ENCODE results near the gene YJU2.
"Not testable (repeated sequence)": the region's sequence is repeated elsewhere in the genome, so short reads cannot be mapped to it uniquely, and the experiment has no call there.

Gene YJU2

DNA sequence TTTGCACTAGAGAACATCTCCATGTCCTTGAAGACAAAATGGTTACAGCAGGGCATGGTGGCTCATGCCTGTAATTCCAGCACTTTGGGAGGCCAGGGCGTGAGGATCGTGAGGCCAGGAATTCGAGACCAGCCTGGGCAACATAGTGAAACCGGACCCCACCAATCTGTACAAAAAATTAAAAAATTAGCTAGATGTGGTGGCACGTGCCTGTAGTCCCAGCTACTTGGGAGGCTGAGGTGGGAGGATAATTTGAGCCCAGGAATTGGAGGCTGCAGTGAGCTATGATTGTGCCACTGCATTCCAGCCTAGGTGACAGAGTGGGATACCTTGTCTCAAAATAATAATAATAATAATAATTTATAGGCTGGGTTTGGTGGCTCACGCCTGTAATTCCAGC is 16.6 kb upstream of the YJU2 start:
- H3K4me1 ChIP-seq (ENCODE audit: insufficient read depth, low read length, poor library complexity, severe bottlenecking); H3K9ac ChIP-seq (ENCODE audit: low read depth, low read length, poor library complexity, severe bottlenecking); H3K79me2 ChIP-seq (ENCODE audit: insufficient read depth, low read length); H3K4me3 ChIP-seq (ENCODE audit: low read length, poor library complexity, severe bottlenecking); H4K20me1 ChIP-seq (ENCODE audit: insufficient read depth, low read length, poor library complexity, severe bottlenecking); H3F3A ChIP-seq (ENCODE audit: low read depth); H3K4me2 ChIP-seq (ENCODE audit: low read depth, low read length, poor library complexity, severe bottlenecking); H3K36me3 ChIP-seq (ENCODE audit: insufficient read depth, low read length); H2AFZ ChIP-seq (ENCODE audit: low read length); H3K9me3 ChIP-seq (ENCODE audit: insufficient read depth, low read depth, low read length); H3K9me2 ChIP-seq (replicated peaks; ENCODE audit: low read depth, low read length): not testable (repeated sequence)
- peaks cover 11% of the 10 kb centered on the region for H3K27me3 ChIP-seq (ENCODE audit: insufficient read depth, low read length, poor library complexity, severe bottlenecking)

DNA sequence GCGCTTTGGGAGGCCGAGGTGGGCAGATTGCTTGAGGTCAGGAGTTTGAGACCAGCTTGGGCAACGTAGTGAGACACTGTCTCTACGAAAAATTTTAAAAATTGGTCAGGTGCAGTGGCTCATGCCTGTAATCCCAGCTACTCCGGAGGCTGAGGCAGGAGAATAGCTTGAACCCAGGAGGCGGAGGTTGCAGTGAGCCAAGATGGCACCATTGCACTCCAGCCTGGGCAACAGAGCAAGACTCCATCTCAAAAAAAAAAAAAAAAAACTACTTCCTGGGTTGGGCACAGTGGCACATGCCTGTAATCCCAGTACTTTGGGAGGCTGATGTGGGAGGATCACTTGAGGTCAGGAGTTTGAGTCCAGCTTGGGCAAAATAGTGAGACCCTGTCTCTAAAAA is 15.4 kb upstream of the YJU2 start:
- not testable (repeated sequence) for H3K4me3 ChIP-seq (ENCODE audit: low read length, poor library complexity, severe bottlenecking); H4K20me1 ChIP-seq (ENCODE audit: insufficient read depth, low read length, poor library complexity, severe bottlenecking); H3K9ac ChIP-seq (ENCODE audit: low read depth, low read length, poor library complexity, severe bottlenecking); H3F3A ChIP-seq (ENCODE audit: low read depth); H3K4me1 ChIP-seq (ENCODE audit: insufficient read depth, low read length, poor library complexity, severe bottlenecking); H2AFZ ChIP-seq (ENCODE audit: low read length); H3K4me2 ChIP-seq (ENCODE audit: low read depth, low read length, poor library complexity, severe bottlenecking); H3K9me2 ChIP-seq (replicated peaks; ENCODE audit: low read depth, low read length); H3K9me3 ChIP-seq (ENCODE audit: insufficient read depth, low read depth, low read length); H3K36me3 ChIP-seq (ENCODE audit: insufficient read depth, low read length); H3K79me2 ChIP-seq (ENCODE audit: insufficient read depth, low read length)
- H3K27me3 ChIP-seq (ENCODE audit: insufficient read depth, low read length, poor library complexity, severe bottlenecking), result peaks cover 11% of the 10 kb centered on the region

DNA sequence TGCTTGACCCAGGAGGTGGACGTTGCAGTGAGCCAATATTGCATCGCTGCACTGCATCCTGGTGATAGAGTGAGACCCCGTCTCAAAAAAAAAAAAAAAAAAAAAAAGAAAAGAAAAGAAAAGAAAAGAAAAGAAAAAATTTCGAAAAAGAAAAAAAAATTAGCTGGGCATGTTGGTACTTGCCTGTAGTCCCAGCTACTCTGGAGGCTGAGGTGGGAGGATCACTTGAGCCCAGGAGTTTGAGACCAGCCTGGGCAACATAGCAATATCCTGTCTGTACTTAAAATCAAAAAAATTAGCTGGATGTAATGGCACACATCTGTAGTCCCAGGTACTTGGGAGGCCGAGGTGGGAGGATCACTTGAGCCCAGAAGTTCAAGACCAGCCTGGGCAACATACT is 14.7 kb upstream of the YJU2 start:
- H3K4me1 ChIP-seq (ENCODE audit: insufficient read depth, low read length, poor library complexity, severe bottlenecking), result not testable (repeated sequence)

DNA sequence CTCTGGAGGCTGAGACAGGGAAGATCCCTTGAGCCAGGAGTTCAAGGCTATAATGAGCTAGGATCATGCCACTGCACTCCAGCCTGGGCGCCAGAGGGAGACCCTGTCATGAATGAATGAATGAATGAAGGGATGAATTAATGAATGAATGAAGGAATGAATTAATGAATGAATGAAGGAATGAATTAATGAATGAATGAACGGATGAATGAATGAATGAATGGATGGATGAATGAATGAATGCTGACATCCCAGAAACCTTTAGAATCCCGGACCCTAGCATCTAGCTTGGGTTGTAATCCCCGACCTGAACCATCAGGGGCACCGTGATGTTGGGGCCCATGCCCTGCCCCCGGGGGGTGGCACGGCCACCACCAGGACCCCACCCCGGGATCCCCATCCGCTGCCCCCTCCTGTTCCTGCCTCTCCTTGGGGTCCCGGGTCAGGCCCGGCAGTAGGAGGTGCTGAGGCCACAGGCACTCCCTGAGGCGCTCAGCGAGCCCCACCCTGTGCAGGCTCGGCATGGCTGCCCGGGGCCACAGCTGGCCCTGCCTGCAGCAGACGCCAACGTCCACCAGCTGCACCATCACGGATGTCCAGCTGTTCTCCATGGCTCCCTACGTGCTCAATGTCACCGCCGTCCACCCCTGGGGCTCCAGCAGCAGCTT is 14.1 kb upstream of the YJU2 start:
- Histone ChIP-seq H4K20me1 (ENCODE audit: insufficient read depth, low read length, poor library complexity, severe bottlenecking) (no peaks in the 10 kb centered on the region), H3K27me3 (ENCODE audit: insufficient read depth, low read length, poor library complexity, severe bottlenecking) (peaks cover 11% of the 10 kb centered on the region), H3K4me2 (ENCODE audit: low read depth, low read length, poor library complexity, severe bottlenecking) (no peak overlapping the region), H3K9me3 (ENCODE audit: insufficient read depth, low read depth, low read length) (no peaks in the 10 kb centered on the region), H3K9ac (ENCODE audit: low read depth, low read length, poor library complexity, severe bottlenecking) (no peak overlapping the region), H3K9me2 (replicated peaks; ENCODE audit: low read depth, low read length) (no peaks in the 10 kb centered on the region), H3F3A (ENCODE audit: low read depth) (no peaks in the 10 kb centered on the region), H3K36me3 (ENCODE audit: insufficient read depth, low read length) (no peaks in the 10 kb centered on the region), H3K4me3 (ENCODE audit: low read length, poor library complexity, severe bottlenecking) (no peak overlapping the region), H2AFZ (ENCODE audit: low read length) (no peak overlapping the region), H3K4me1 (ENCODE audit: insufficient read depth, low read length, poor library complexity, severe bottlenecking) (no peaks in the 10 kb centered on the region), H3K79me2 (ENCODE audit: insufficient read depth, low read length) (no peaks in the 10 kb centered on the region)
- no peak for TF ChIP-seq EZH2phosphoT487 (IDR thresholded peaks at IDR 0.05; ENCODE audit: borderline replicate concordance)
- TF ChIP-seq, protein P1, sequence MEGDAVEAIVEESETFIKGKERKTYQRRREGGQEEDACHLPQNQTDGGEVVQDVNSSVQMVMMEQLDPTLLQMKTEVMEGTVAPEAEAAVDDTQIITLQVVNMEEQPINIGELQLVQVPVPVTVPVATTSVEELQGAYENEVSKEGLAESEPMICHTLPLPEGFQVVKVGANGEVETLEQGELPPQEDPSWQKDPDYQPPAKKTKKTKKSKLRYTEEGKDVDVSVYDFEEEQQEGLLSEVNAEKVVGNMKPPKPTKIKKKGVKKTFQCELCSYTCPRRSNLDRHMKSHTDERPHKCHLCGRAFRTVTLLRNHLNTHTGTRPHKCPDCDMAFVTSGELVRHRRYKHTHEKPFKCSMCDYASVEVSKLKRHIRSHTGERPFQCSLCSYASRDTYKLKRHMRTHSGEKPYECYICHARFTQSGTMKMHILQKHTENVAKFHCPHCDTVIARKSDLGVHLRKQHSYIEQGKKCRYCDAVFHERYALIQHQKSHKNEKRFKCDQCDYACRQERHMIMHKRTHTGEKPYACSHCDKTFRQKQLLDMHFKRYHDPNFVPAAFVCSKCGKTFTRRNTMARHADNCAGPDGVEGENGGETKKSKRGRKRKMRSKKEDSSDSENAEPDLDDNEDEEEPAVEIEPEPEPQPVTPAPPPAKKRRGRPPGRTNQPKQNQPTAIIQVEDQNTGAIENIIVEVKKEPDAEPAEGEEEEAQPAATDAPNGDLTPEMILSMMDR (conservative IDR thresholded peaks at IDR 0.05; ENCODE audit: low read length), result no peak

More for the DNA sequence above, 14.7 kb upstream of the YJU2 start:
- H3K9ac ChIP-seq (ENCODE audit: low read depth, low read length, poor library complexity, severe bottlenecking); H3K9me2 ChIP-seq (replicated peaks; ENCODE audit: low read depth, low read length); H3K4me3 ChIP-seq (ENCODE audit: low read length, poor library complexity, severe bottlenecking); H3K4me2 ChIP-seq (ENCODE audit: low read depth, low read length, poor library complexity, severe bottlenecking); H3K79me2 ChIP-seq (ENCODE audit: insufficient read depth, low read length); H2AFZ ChIP-seq (ENCODE audit: low read length); H4K20me1 ChIP-seq (ENCODE audit: insufficient read depth, low read length, poor library complexity, severe bottlenecking); H3F3A ChIP-seq (ENCODE audit: low read depth); H3K36me3 ChIP-seq (ENCODE audit: insufficient read depth, low read length); H3K9me3 ChIP-seq (ENCODE audit: insufficient read depth, low read depth, low read length): not testable (repeated sequence)
- H3K27me3 ChIP-seq (ENCODE audit: insufficient read depth, low read length, poor library complexity, severe bottlenecking), result peaks cover 11% of the 10 kb centered on the region
